Measurements from ENCODE around the gene IMP4.

GRCh38 chr2:130316596-130316995, 26.1 kb upstream of the IMP4 start:
- TF ChIP-seq CTCF (IDR thresholded peaks at IDR 0.05; ENCODE audit: extremely low read depth in 1 of 2, insufficient read depth in 1 of 2, low read depth in 1 of 2, low read length in 2 of 2) (no peak), POLR2AphosphoS5 (IDR thresholded peaks at IDR 0.05; ENCODE audit: insufficient read depth, low read depth, low read length) (no peak), POLR2A (IDR thresholded peaks at IDR 0.05; ENCODE audit: low read depth, low read length) (no peak), GATA2 (IDR thresholded peaks at IDR 0.05; ENCODE audit: insufficient read depth, insufficient read length, low read depth, low read length) (no peak), JUN (IDR thresholded peaks at IDR 0.05; ENCODE audit: borderline replicate concordance, insufficient read depth, insufficient read length, low read depth) (no peak)

Data from endothelial cell of umbilical vein (primary cell).